BLaER1 treated with 17β-estradiol and CSF1 and Interleukin-3, amounts not matched to agents 10 nM and 100 nM (cell line): ENCODE data around the gene CLCN1.

Experiments
- H3K27ac ChIP-seq, 11 experiments: shearing (Covaris generic); formaldehyde crosslinking; 2 replicates each; pipeline ENCODE4 v1.8.1; 2022
- H3K27me3 ChIP-seq, 11 experiments: shearing (Covaris generic); formaldehyde crosslinking; 2 replicates each; pipeline ENCODE4 v1.8.1; 2022
- H3K36me3 ChIP-seq, 11 experiments: shearing (Covaris generic); formaldehyde crosslinking; 2 replicates each; pipeline ENCODE4 v1.8.1; 2022
- H3K4me1 ChIP-seq, 10 experiments: shearing (Covaris generic); formaldehyde crosslinking; 2 replicates each; pipeline ENCODE4 v1.8.1; 2022
- H3K4me2 ChIP-seq, 11 experiments: shearing (Covaris generic); formaldehyde crosslinking; 2 replicates each; pipeline ENCODE4 v1.8.1; 2022
- H3K4me3 ChIP-seq, 10 experiments: shearing (Covaris generic); formaldehyde crosslinking; 2 replicates each; pipeline ENCODE4 v1.8.1; 2022
- H3K9ac ChIP-seq, 11 experiments: shearing (Covaris generic); formaldehyde crosslinking; 2 replicates each; pipeline ENCODE4 v1.8.1; 2022
- H3K9me3 ChIP-seq, 11 experiments: shearing (Covaris generic); formaldehyde crosslinking; replicated peaks in 1 of 11; 2 replicates each; pipeline ENCODE4 v1.8.1; 2022
- H4K20me1 ChIP-seq, 11 experiments: shearing (Covaris generic); formaldehyde crosslinking; 2 replicates each; pipeline ENCODE4 v1.8.1; 2022
- Cebpa-rat ChIP-seq, 11 experiments: shearing (Covaris generic); IDR thresholded peaks; 2 replicates each; pipeline ENCODE4 v1.8.1; 2022

Gene CLCN1

DNA sequence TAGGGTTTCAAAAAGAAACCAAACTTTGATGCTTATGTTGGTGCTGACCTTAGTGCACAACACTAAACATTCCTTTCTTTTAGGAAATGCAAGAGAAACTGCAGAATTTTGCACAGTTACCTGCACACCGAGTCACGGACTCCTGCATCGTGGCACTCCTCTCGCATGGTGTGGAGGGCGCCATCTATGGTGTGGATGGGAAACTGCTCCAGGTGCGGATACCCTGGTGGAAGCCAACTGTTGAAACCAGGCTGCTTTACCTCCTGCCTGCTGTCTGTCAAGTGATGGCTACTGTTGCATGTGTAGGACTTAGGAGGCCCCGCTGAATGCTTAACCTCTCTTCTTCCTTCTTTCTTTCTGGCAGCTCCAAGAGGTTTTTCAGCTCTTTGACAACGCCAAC is 16.1 kb upstream of the CLCN1 start:
- peak overlapping the region in 8 of 11 experiments; percentile 42 to 76 (median 70); a peak in 14 of 22 replicates for H3K27ac ChIP-seq
- H3K4me3 ChIP-seq = peak overlapping the region in 1 of 10 experiments; percentile 11; a peak in 1 of 20 replicates
- no peaks in the 10 kb centered on the region for H3K9me3 ChIP-seq
- H3K9ac ChIP-seq = peak overlapping the region in 1 of 11 experiments; percentile 41; a peak in 1 of 22 replicates
- H3K4me1 ChIP-seq = peaks cover 35 to 73% (median 53%) of the 10 kb centered on the region in 10 experiments
- peaks cover 0 to 84% (median 34%) of the 10 kb centered on the region in 11 experiments; a peak in 16 of 22 replicates for H4K20me1 ChIP-seq
- TF ChIP-seq Cebpa-rat (IDR thresholded peaks at IDR 0.05) = no peak
- peaks cover 85 to 100% (median 99%) of the 10 kb centered on the region in 11 experiments for H3K36me3 ChIP-seq
- no peaks in the 10 kb centered on the region for H3K27me3 ChIP-seq
- H3K4me2 ChIP-seq = peak overlapping the region in 10 of 11 experiments; percentile 12 to 82 (median 62); a peak in 16 of 22 replicates

DNA sequence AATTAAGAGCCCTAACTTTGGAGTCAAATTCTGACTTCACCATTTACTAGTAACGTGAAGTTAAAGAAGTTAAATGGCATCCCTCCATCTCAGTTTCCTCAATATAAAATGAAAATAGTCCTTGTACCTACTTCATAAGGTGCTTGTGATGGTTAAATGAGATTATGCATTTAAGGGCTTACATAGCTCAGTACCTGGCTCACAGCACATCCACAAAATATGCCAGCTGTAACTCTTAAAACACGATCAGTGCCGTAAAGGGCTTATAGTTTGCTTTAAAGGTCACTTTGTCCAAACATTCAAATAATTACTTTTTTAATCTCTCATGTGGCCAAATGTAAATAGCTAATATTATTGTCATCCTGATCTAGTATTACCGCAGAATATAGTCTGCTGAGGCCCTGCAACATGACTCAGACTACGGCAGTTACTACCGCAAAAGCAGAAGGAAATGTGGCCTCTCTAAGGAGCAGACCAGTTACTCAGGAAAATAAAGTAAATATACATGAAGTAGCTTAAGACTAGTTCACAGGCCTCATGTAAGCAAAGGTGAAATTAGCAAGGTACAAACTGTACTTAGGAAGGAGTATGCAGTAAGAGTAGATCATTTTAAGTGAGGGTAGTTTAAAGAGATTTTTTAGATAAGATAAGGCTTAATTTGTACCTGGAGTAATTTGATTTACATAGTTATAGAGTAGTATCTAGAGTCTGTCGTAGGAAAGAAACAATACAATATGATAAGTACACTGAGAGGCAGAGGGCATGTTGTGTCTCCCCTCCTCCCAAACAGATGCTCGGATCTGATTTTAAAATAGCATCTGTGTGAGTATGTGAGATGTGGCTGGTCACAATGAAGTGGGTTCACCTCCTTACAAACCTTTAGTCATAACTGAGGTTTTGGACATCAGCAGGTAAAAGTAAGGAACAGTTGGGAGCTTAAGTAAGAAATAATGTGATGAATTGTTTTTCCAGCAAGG is 14.7 kb upstream of the CLCN1 start:
- peaks cover 86 to 100% (median 99%) of the 10 kb centered on the region in 11 experiments for H3K36me3 ChIP-seq
- peaks cover 0 to 78% (median 31%) of the 10 kb centered on the region in 11 experiments; a peak in 16 of 22 replicates for H4K20me1 ChIP-seq
- peak overlapping the region in 1 of 10 experiments; percentile 8; a peak in 1 of 20 replicates for H3K4me3 ChIP-seq
- no peak for TF ChIP-seq Cebpa-rat (IDR thresholded peaks at IDR 0.05)
- H3K9ac ChIP-seq = peak overlapping the region in 9 of 11 experiments; percentile 21 to 59 (median 38); a peak in 13 of 22 replicates
- peak overlapping the region; percentile 13 to 76 (median 68); a peak in 20 of 22 replicates for H3K27ac ChIP-seq
- peak overlapping the region; percentile 4 to 82 (median 59); a peak in 19 of 22 replicates for H3K4me2 ChIP-seq
- H3K27me3 ChIP-seq = no peaks in the 10 kb centered on the region
- no peaks in the 10 kb centered on the region for H3K9me3 ChIP-seq
- H3K4me1 ChIP-seq = peaks cover 25 to 73% (median 44%) of the 10 kb centered on the region in 10 experiments

DNA sequence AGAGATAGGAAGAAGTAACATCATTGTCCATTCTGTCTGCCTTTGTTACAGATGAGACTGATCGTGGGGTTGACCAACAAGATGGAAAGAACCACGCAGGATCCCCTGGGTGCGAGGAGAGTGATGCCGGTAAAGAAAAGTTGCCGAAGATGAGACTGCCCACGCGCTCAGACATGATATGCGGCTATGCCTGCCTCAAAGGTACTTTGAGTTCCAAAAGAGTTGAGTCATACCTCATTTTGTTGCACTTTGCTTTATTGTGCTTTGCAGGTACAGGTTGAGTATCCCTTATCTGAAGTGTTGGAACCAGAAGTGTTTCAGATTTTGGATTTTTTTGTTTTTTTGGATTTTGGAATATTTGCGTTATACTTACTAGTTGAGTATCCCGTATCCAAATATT is 12.2 kb upstream of the CLCN1 start:
- peaks cover 88 to 100% (median 99%) of the 10 kb centered on the region in 11 experiments for H3K36me3 ChIP-seq
- peaks cover 0 to 5% (median 0%) of the 10 kb centered on the region in 11 experiments; a peak in 2 of 22 replicates for H3K9me3 ChIP-seq
- H3K4me3 ChIP-seq = no peak overlapping the region
- no peak for TF ChIP-seq Cebpa-rat (IDR thresholded peaks at IDR 0.05)
- H3K27me3 ChIP-seq = no peaks in the 10 kb centered on the region
- H3K27ac ChIP-seq = no peak overlapping the region
- no peak overlapping the region for H3K9ac ChIP-seq
- peaks cover 17 to 84% (median 43%) of the 10 kb centered on the region in 10 experiments for H3K4me1 ChIP-seq
- H4K20me1 ChIP-seq = peaks cover 0 to 63% (median 18%) of the 10 kb centered on the region in 11 experiments; a peak in 12 of 22 replicates
- H3K4me2 ChIP-seq = no peak overlapping the region

DNA sequence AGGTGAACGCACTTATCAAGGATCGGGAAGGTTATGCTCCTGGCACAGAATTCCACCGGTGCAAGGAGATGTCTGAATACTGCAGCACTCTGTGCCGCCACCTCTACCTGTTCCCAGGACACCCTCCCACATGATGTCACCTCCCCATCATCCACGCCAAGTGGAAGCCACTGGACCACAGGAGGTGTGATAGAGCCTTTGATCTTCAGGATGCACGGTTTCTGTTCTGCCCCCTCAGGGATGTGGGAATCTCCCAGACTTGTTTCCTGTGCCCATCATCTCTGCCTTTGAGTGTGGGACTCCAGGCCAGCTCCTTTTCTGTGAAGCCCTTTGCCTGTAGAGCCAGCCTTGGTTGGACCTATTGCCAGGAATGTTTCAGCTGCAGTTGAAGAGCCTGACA is 11.0 kb upstream of the CLCN1 start:
- Histone ChIP-seq H3K4me3 (no peak overlapping the region), H4K20me1 (peaks cover 0 to 51% (median 16%) of the 10 kb centered on the region in 11 experiments; a peak in 11 of 22 replicates), H3K27ac (no peak overlapping the region), H3K4me2 (no peak overlapping the region), H3K9me3 (peaks cover 0 to 9% (median 0%) of the 10 kb centered on the region in 11 experiments; a peak in 4 of 22 replicates), H3K27me3 (no peaks in the 10 kb centered on the region), H3K36me3 (peaks cover 76 to 100% (median 96%) of the 10 kb centered on the region in 11 experiments), H3K9ac (no peak overlapping the region), H3K4me1 (peaks cover 18 to 84% (median 46%) of the 10 kb centered on the region in 10 experiments)
- no peak for TF ChIP-seq Cebpa-rat (IDR thresholded peaks at IDR 0.05)

DNA sequence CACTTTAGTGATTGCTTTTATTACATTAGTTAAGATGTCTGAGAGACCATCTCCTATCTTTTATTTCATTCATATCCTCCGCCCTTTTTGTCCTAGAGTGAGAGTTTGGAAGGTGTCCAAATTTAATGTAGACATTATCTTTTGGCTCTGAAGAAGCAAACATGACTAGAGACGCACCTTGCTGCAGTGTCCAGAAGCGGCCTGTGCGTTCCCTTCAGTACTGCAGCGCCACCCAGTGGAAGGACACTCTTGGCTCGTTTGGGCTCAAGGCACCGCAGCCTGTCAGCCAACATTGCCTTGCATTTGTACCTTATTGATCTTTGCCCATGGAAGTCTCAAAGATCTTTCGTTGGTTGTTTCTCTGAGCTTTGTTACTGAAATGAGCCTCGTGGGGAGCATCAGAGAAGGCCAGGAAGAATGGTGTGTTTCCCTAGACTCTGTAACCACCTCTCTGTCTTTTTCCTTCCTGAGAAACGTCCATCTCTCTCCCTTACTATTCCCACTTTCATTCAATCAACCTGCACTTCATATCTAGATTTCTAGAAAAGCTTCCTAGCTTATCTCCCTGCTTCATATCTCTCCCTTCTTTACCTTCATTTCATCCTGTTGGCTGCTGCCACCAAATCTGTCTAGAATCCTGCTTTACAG is 10.4 kb upstream of the CLCN1 start:
- Histone ChIP-seq H3K9me3 (peaks cover 0 to 10% (median 0%) of the 10 kb centered on the region in 11 experiments; a peak in 4 of 22 replicates), H3K36me3 (peaks cover 69 to 97% (median 89%) of the 10 kb centered on the region in 11 experiments), H3K27ac (peak overlapping the region in 2 of 11 experiments; percentile 23 to 31; a peak in 2 of 22 replicates), H3K9ac (peak overlapping the region in 1 of 11 experiments; percentile 31; a peak in 2 of 22 replicates), H3K4me2 (peak overlapping the region in 3 of 11 experiments; percentile 3 to 16 (median 6); a peak in 2 of 22 replicates), H3K4me1 (peaks cover 18 to 84% (median 46%) of the 10 kb centered on the region in 10 experiments), H3K4me3 (no peak overlapping the region), H3K27me3 (no peaks in the 10 kb centered on the region), H4K20me1 (peaks cover 0 to 44% (median 16%) of the 10 kb centered on the region in 11 experiments; a peak in 10 of 22 replicates)
- TF ChIP-seq Cebpa-rat (IDR thresholded peaks at IDR 0.05) = no peak

DNA sequence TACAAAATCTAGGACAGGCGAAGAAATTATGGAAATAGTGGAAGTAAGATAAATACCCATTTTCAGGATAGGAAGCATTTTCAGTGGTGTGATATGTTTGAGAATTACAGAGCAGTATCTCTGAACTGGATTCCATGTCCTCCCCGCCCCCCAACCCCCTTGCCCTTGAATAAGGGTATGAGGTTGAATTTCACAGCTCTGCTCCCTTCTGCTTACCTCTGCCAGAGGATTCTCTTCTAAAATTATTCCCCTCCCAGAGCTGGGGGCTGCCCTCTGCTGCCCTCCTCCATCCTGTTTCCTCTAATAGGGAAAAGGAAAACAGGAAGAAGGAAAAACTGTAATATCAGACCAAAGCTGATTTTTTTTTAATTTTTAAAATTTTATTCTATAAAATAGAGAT is 7.3 kb upstream of the CLCN1 start:
- H3K27ac ChIP-seq = peak overlapping the region in 1 of 11 experiments; percentile 1; a peak in 1 of 22 replicates
- H4K20me1 ChIP-seq = peaks cover 0 to 28% (median 15%) of the 10 kb centered on the region in 11 experiments; a peak in 9 of 22 replicates
- H3K27me3 ChIP-seq = no peaks in the 10 kb centered on the region
- H3K4me3 ChIP-seq = no peak overlapping the region
- H3K9ac ChIP-seq = no peak overlapping the region
- peaks cover 17 to 78% (median 41%) of the 10 kb centered on the region in 10 experiments for H3K4me1 ChIP-seq
- H3K36me3 ChIP-seq = peaks cover 42 to 70% (median 63%) of the 10 kb centered on the region in 11 experiments
- H3K9me3 ChIP-seq = peaks cover 0 to 14% (median 0%) of the 10 kb centered on the region in 11 experiments; a peak in 9 of 22 replicates
- TF ChIP-seq Cebpa-rat (IDR thresholded peaks at IDR 0.05) = no peak
- H3K4me2 ChIP-seq = peak overlapping the region in 5 of 11 experiments; percentile 25 to 90 (median 82); a peak in 6 of 22 replicates

DNA sequence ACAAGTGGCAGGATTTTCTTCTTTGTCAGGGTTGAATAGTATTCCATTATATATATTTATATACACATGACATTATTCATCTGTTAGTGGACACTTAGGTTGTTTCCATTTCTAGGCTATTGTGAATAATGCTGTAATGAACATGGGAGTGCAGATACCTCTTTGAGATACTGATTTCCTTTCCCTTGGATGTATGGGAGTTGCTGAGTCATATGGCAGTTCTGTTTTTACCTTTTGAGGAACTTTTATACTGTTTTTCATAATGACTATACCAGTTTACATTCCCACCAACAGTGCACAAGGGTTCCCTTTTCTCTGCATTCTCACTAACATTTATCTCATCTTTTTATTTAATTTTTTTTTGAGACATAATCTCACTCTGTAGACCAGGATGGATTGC is 1.8 kb upstream of the CLCN1 start:
- Histone ChIP-seq H3K9ac (no peak overlapping the region), H3K36me3 (peaks cover 0 to 16% (median 8%) of the 10 kb centered on the region in 11 experiments; a peak in 17 of 22 replicates), H3K27ac (peak overlapping the region in 2 of 11 experiments; percentile 14 to 15; a peak in 1 of 22 replicates), H3K4me3 (no peak overlapping the region), H4K20me1 (no peaks in the 10 kb centered on the region; a peak in 1 of 22 replicates), H3K4me2 (peak overlapping the region in 5 of 11 experiments; percentile 1 to 71 (median 69); a peak in 8 of 22 replicates), H3K27me3 (no peaks in the 10 kb centered on the region), H3K9me3 (peaks cover 0 to 13% (median 0%) of the 10 kb centered on the region in 11 experiments; a peak in 7 of 22 replicates), H3K4me1 (peaks cover 17 to 70% (median 45%) of the 10 kb centered on the region in 10 experiments)
- no peak for TF ChIP-seq Cebpa-rat (IDR thresholded peaks at IDR 0.05)

DNA sequence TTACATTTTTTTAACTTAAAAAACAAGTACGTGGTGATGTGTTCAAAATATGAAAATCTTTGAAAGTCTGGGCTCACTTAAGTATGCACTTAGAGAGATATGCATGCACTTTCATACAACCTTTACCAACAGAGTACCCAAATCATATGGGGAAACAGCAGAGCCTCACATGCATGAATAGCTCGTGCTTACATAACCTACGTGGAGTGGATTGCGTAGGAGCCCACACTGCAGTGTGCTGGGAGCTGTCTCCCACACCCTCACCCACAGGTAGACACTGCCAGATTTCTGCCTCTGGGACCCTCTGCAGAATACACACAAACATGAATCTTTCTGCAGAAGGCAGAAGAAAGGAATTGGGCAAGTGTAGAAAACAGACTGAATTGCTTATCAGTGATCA is 581 bp downstream of the CLCN1 start:
- Histone ChIP-seq H3K27ac (no peak overlapping the region), H3K4me1 (peaks cover 2 to 52% (median 22%) of the 10 kb centered on the region in 10 experiments), H3K9ac (no peak overlapping the region), H3K36me3 (peaks cover 0 to 8% (median 0%) of the 10 kb centered on the region in 11 experiments; a peak in 6 of 22 replicates), H3K27me3 (no peaks in the 10 kb centered on the region), H3K4me3 (no peak overlapping the region), H3K4me2 (peak overlapping the region in 7 of 11 experiments; percentile 3 to 71 (median 46); a peak in 9 of 22 replicates), H3K9me3 (peaks cover 0 to 10% (median 0%) of the 10 kb centered on the region in 11 experiments; a peak in 5 of 22 replicates), H4K20me1 (no peaks in the 10 kb centered on the region)
- TF ChIP-seq Cebpa-rat (IDR thresholded peaks at IDR 0.05) = no peak
